ENCODE results near the gene GSTM2. TPM values are rescaled to one million over a fixed set of nuclear protein-coding genes. Genes with fewer than 3 reads are reported as not detected.

The GSTM2 gene
- total RNA-seq, 2 donors from 2014 or later, result 18.4 to 30.3 TPM

GRCh38 chr1:109721971-109722370 is 54.1 kb downstream of the GSTM2 start:
- peaks cover 3% of the 10 kb centered on the region for H3K36me3 Mint-ChIP-seq (ENCODE audit: low read depth)

GRCh38 chr1:109722908-109723691 is 55.2 kb downstream of the GSTM2 start:
- Mint-ChIP-seq H3K27me3 (ENCODE audit: insufficient read depth) (peaks cover 2% of the 10 kb centered on the region), H3K4me1 (peaks cover 3% of the 10 kb centered on the region), H3K4me3 (no peak overlapping the region), H3K36me3 (ENCODE audit: low read depth) (peaks cover 5% of the 10 kb centered on the region), H3K27ac (no peak overlapping the region), H3K9me3 (peaks cover 20% of the 10 kb centered on the region)
- Histone ChIP-seq H3K36me3 (ENCODE audit: control insufficient read depth, insufficient read depth, low read length) (no peaks in the 10 kb centered on the region), H3K27ac (ENCODE audit: low read depth, low read length) (no peak overlapping the region), H3K4me3 (ENCODE audit: low read length) (no peak overlapping the region), H3K9ac (ENCODE audit: extremely low read depth, low read length, poor library complexity, severe bottlenecking) (no peak overlapping the region), H3K9me3 (ENCODE audit: control insufficient read depth, low read length) (peaks cover 20% of the 10 kb centered on the region), H3K27me3 (ENCODE audit: control insufficient read depth, insufficient read depth, low read length, poor library complexity, severe bottlenecking) (no peaks in the 10 kb centered on the region), H3K4me1 (ENCODE audit: control insufficient read depth, insufficient read depth, low read length) (no peaks in the 10 kb centered on the region)
- no peak for DNase-seq
- TF ChIP-seq CTCF (conservative IDR thresholded peaks at IDR 0.05), result no peak
- WGBS, 2 experiments (ENCODE audit: insufficient coverage in 1 of 2, insufficient read length in 1 of 2), result 89% methylated on average over 4 to 6 of the region's 7 CpGs

More at GRCh38 chr1:109721971-109722370, 54.1 kb downstream of the GSTM2 start:
- Histone ChIP-seq H3K9ac (ENCODE audit: extremely low read depth, low read length, poor library complexity, severe bottlenecking) (no peak overlapping the region), H3K36me3 (ENCODE audit: control insufficient read depth, insufficient read depth, low read length) (no peaks in the 10 kb centered on the region), H3K27ac (ENCODE audit: low read depth, low read length) (no peak overlapping the region), H3K27me3 (ENCODE audit: control insufficient read depth, insufficient read depth, low read length, poor library complexity, severe bottlenecking) (no peaks in the 10 kb centered on the region), H3K4me3 (ENCODE audit: low read length) (no peak overlapping the region), H3K4me1 (ENCODE audit: control insufficient read depth, insufficient read depth, low read length) (no peaks in the 10 kb centered on the region), H3K9me3 (ENCODE audit: control insufficient read depth, low read length) (peaks cover 12% of the 10 kb centered on the region)
- TF ChIP-seq CTCF (conservative IDR thresholded peaks at IDR 0.05), result no peak
- no peak for DNase-seq
- Mint-ChIP-seq H3K27me3 (ENCODE audit: insufficient read depth) (peaks cover 4% of the 10 kb centered on the region), H3K4me3 (no peak overlapping the region), H3K4me1 (peaks cover 3% of the 10 kb centered on the region), H3K9me3 (peaks cover 16% of the 10 kb centered on the region), H3K27ac (no peak overlapping the region)
- 91% methylated on average over 1 of the region's 1 CpG; no CpG with 5 or more reads in 1 of the 2 experiments for WGBS, 2 experiments (ENCODE audit: insufficient coverage in 1 of 2, insufficient read length in 1 of 2)

Other genes starting within 250 kb of the GSTM2 start
- gene PSMA5, start 241.6 kb upstream of the GSTM2 start, total RNA-seq, result 100 to 1,000 TPM; 117 to 122 TPM
- gene SYPL2, start 201.5 kb upstream of the GSTM2 start, total RNA-seq, result under 1 TPM in 1 of 2 donors, not detected in 1; 0.64 TPM
- 1 to 10 TPM; 5.1 to 6.1 TPM for gene ATXN7L2, start 184.2 kb upstream of the GSTM2 start, total RNA-seq
- 1 to 10 TPM; 4.8 to 6.5 TPM for gene CYB561D1, start 174.0 kb upstream of the GSTM2 start, total RNA-seq
- gene AMIGO1, start 158.3 kb upstream of the GSTM2 start, total RNA-seq, result 1 to 10 TPM; 2.4 to 2.7 TPM
- gene GPR61, start 128.2 kb upstream of the GSTM2 start, total RNA-seq, result under 1 TPM in 1 of 2 donors, not detected in 1; 0.93 TPM
- gene GNAI3, start 119.4 kb upstream of the GSTM2 start, total RNA-seq, result 10 to 100 TPM; 10.1 to 10.9 TPM
- gene GNAT2, start 48.4 kb upstream of the GSTM2 start, total RNA-seq, result not detected
- 10 to 100 TPM; 55.7 to 69.3 TPM for gene AMPD2, start 48.2 kb upstream of the GSTM2 start, total RNA-seq
- 10 to 100 TPM; 20.1 to 28.5 TPM for gene GSTM4, start 12.0 kb upstream of the GSTM2 start, total RNA-seq
- gene GSTM1, start 19.8 kb downstream of the GSTM2 start, total RNA-seq, result 10 to 100 TPM; 23.0 to 65.6 TPM
- under 1 TPM; 0.13 to 0.70 TPM for gene GSTM5, start 44.2 kb downstream of the GSTM2 start, total RNA-seq
- 10 to 100 TPM in 1 of 2 donors, 1 to 10 TPM in 1; 5.5 to 10.3 TPM for gene GSTM3, start 73.0 kb downstream of the GSTM2 start, total RNA-seq
- not detected for gene EPS8L3, start 95.9 kb downstream of the GSTM2 start, total RNA-seq
- 1 to 10 TPM; 1.0 to 2.1 TPM for gene CSF1, start 242.8 kb downstream of the GSTM2 start, total RNA-seq

All from endodermal cell (in vitro differentiated cells).